Vagina (tissue), 2 donors: ENCODE measurements around the gene ARFGAP2.

ENCODE experiments used
- POLR2AphosphoS5 ChIP-seq, 2 donors: sonication (generic); formaldehyde crosslinking; IDR thresholded peaks; one replicate each; pipeline ENCODE4 v1.9.0; 2017; ENCODE audit warnings: antibody characterized with exemption in 2 of 2, mild to moderate bottlenecking in 2 of 2, low read depth in 1 of 2; ENCODE audit not compliant: insufficient read depth in 1 of 2
- TF ChIP-seq, protein P1 (sequence below), 3 experiments: fragments of 450-650 bp in 2 of 3; fragments of 200-600 bp in 1 of 3; sonication (generic) in 1 of 3; IDR thresholded peaks; one replicate each; pipeline ENCODE4 v1.5.1; 2017 to 2019; ENCODE audit warnings: antibody characterized with exemption in 3 of 3, mild to moderate bottlenecking in 2 of 3, moderate library complexity in 2 of 3

DNA sequence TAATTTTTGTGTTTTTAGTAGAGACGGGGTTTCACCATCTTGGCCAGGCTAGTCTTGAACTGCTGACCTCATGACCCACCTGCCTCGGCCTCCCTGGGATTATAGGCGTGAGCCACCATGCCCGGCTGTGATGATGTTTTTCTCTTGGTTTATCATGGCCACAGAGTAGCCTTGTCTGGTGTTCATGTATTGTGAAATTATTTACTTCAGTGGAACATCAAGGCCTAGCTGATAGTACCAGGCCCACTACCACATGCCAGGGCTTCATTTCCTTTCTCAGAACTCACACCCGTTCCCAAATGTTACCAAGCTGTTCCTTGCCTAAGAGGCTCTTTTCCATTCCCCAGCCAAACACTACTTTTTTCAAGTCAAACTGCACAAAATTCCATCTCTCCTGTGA, 31.9 kb upstream of the ARFGAP2 start:
- TF ChIP-seq, protein P1, sequence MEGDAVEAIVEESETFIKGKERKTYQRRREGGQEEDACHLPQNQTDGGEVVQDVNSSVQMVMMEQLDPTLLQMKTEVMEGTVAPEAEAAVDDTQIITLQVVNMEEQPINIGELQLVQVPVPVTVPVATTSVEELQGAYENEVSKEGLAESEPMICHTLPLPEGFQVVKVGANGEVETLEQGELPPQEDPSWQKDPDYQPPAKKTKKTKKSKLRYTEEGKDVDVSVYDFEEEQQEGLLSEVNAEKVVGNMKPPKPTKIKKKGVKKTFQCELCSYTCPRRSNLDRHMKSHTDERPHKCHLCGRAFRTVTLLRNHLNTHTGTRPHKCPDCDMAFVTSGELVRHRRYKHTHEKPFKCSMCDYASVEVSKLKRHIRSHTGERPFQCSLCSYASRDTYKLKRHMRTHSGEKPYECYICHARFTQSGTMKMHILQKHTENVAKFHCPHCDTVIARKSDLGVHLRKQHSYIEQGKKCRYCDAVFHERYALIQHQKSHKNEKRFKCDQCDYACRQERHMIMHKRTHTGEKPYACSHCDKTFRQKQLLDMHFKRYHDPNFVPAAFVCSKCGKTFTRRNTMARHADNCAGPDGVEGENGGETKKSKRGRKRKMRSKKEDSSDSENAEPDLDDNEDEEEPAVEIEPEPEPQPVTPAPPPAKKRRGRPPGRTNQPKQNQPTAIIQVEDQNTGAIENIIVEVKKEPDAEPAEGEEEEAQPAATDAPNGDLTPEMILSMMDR (IDR thresholded peaks at IDR 0.05) = no peak
- TF ChIP-seq POLR2AphosphoS5 (IDR thresholded peaks at IDR 0.05; ENCODE audit: insufficient read depth in 1 of 2, low read depth in 1 of 2) = no peak
